NCI-H1417 (cell line): ENCODE data around the gene ACBD4.

ENCODE experiments used
- DNase-seq, 3 experiments: peaks; one replicate each; lab custom pipeline; 2025; lab: John Stamatoyannopoulos, UW

Gene ACBD4

DNA sequence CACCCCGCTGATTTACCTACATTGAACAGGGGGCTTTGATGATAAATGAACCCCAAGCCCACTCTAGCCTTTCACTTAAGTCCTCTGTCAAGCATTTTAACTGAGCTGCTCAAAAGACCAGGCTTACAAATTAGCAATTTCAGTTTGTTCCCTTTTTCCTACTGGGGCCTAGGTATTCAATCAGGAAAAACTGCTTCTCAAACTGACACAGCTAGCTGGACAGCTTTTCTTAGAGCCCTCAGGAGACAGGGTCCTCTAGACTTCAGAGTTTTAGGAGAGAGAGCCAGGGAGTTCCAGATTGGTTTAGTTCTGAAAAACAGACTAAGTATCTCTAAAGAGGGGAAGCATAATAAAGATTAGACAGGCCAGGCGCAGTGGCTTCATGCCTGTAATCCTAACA lies 20.0 kb downstream of the ACBD4 start:
- no peak for DNase-seq

DNA sequence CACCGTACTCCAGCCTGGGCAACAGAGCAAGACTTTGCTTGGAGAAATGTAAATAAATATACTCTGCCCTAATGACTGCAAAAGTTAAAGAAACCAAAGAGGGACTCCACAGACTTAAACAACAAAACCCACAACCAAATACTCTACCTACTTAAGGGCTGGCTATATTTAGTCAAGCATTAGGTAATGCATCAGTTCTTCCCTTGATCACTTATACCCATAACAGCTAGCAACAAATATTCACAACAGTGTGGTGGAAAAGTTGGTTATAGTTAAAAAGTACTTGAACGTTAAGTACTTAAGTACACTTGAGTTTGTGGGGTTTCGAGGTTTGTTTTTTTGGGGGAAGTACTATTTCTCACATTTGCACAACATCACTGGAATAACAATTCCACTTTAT lies 20.8 kb downstream of the ACBD4 start:
- DNase-seq: no peak

DNA sequence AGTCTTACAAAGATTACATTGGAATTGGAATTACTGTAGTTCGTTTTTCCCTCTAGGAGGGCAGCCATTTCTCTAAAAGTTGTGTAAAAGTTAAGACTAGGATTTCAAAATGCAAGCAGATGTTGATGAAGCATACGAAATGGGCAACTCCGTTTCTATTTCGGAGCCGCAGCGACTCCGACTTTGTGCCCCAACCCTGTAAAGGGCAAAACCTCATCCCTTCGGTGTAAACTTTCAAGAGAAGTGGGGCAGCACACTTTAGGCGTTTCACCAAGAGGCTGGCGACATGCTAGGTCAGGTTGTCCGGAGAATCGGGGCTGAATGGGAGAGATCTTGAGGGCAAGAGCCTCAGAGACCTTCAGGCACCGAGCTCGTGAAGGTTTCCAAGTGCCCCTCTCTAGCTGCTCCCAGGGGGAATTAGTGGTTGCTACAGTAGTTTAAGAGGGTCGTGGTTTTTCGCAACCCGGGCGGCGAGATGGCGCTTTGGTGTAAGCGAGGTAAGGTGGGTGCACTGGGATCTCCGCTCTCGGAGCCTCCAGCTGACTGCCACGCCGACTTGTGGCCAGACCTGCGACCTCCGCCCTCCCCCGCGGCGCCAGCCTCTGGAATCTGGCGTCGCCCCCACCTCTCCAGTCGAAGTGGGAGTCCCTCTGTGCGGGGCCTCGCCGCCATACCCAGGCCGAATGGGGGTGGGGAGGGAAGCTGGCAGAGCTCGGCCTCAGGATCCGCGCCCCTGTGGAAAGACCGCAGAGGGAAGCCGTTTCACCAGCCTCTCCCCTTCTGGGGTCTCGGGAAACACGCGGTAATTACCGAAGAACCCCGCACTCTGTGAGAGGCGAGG lies 25.2 kb downstream of the ACBD4 start:
- peak; percentile 33 to 90 (median 86) for DNase-seq

DNA sequence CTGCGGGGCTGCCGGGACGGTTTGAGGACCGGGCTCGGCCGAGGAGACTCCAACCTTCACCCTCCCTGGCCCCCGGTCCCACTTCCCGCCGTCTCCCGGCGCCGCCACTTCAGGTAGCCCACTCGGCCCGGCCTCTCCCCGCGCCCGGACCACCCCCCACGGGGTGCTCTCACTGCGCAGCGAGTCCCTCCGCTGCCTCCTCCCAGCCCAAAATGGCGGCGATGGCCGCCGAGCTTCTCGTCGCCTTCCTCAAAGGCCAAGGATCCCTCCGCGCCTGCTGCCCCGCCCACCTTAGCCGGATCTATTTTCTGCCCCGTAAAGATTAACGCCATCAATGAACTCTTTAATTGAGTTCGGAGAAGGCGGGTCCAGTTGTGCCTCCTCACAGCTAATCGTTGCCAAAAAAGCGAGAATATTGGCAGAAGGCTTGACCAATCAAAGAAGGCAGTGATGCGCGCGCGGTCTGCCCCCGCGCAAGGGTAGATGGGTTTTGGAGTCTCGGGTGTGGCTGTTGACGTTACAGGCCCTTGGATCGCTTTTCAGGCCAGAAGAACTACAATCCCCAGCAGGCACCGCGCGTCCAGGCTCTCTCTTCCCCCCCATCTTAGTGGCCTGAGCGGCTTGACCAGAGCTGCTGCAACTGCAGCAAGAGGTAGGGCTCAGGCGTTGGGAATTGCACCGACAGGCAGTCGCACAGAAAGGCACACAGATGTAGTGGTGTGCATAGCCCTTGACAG lies 26.0 kb downstream of the ACBD4 start, which contains the start of gene HEXIM2:
Gene HEXIM2 (plus strand): TSS at position 588 of the 737 bp plus-strand sequence. CDS start 919 bp downstream, outside the sequence.
- peak; percentile 99 to 100 (median 100) for DNase-seq

DNA sequence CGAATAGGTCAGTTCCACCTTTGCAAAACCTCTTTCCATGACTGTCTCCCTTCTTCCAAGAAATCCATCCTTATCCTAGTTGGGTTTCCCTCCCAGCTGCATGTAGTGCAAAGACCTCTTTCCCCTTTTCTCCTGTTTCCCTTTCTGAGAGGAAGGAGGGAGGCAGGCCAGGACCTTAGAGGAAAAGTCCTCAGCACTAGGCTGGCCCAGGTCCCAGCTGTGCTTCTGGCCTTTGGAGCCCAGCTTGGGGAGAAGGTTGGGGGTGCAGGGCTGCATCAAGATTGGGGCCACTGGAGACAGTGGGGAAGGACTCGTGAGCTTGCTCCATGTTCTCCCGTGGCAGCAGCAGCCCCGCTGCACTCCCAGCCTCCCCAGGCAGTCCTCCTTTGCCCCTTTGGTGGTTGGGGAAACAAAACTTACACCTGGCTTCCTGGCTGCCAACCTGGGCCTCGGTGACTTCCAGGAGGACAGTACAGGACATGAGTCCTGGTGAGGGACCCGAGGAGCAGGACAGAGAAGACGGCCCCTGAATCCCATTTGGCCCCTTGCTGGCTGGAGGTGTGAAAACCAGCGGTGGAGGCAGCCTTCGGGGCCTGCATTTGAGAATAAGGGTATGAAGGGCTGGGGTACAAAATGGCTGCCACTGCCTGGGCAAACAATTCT lies 26.7 kb downstream of the ACBD4 start:
- DNase-seq: no peak

DNA sequence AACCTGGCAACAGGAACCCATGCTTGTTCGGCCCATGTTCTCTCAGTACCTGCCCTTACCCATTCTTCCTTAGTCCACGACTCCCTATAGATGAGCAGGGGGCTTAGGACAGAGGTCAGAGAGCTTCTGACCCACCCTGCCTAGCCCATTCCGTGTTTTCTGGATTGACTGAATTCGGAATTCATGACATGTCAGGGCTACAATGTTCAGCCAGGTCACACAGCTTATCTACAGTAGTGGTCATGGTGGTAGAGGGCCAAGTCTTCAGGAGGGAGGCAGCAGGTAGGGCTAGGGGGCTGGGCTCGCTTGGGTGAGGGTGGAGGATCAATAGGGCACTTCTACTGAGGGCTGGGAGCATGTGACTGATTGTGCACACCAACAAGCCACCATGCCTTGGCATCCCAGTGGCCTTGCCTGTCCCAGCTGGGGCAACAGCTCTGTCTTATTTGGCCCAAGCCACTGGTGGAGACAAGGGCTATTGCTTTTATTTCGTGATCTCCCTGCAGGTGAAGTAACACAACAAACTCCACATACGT lies 29.3 kb downstream of the ACBD4 start:
- DNase-seq: no peak

DNA sequence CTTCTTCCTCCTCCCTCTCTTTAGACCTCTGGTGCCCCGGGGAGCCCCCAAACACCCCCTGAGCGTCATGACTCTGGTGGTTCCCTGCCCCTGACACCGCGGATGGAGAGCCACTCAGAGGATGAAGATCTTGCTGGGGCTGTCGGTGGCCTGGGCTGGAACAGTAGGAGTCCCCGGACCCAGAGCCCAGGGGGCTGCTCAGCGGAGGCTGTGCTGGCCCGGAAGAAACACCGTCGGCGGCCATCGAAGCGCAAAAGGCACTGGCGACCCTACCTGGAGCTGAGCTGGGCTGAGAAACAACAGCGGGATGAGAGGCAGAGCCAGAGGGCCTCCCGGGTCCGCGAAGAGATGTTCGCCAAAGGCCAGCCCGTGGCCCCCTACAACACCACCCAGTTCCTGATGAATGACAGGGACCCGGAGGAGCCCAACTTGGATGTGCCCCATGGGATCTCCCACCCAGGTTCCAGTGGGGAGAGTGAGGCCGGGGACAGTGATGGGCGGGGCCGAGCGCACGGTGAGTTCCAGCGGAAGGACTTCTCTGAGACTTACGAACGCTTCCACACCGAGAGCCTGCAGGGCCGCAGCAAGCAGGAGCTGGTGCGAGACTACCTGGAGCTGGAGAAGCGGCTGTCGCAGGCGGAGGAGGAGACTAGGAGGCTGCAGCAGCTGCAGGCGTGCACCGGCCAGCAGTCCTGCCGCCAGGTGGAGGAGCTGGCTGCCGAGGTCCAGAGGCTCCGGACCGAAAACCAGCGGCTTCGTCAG lies 33.7 kb downstream of the ACBD4 start:
- no peak for DNase-seq

DNA sequence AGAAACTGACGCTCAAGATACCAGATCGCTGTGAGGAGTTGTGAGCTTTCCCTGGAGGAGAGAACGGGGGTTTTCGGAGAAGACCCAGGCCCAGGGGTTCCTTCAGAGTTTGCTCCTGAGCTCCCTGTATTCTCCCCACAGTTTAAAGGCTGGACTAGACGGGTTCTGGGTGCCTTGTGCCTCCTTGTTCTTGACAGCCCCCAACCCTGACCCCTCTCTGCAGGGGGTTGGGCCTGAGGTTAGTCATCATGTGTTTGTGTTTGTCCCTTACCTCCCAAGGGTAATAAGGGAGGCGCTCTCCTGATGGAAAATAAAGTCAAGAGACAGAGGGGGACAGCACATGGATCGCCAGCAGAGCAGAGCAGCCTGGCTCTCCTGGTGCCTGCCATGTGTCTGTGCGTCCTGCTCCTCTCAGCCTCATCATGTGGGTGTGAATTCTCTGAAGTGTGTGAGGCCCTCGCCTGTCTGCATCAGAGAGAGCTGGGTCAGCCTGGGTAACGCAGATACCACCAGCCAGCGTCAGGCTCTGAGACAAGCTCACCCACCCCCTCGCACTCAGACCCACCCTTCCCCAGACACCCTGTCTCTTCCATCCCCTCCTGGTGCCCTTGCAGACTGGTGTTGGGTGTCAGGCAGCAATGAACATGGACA lies 34.9 kb downstream of the ACBD4 start:
- no peak for DNase-seq

DNA sequence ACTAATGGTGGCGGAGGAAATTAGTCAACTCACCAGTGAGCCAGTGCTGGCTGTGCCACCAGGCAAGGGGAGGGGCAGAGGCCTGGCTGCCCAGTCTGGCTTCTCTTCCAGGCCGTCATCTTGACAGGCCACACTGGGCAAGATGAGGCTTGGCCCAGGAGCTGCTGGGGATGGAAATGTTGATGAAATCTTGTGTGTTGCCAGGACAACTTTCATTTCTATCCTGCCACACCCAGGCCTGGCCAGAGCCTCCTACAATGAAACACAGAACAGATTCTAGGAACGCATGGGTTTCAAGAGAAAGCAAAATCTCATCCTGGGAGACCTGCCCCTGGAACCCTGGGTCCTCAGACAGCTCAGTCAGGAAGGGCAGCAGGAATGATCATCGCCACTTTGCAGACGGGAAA lies 35.4 kb downstream of the ACBD4 start:
- no peak for DNase-seq

DNA sequence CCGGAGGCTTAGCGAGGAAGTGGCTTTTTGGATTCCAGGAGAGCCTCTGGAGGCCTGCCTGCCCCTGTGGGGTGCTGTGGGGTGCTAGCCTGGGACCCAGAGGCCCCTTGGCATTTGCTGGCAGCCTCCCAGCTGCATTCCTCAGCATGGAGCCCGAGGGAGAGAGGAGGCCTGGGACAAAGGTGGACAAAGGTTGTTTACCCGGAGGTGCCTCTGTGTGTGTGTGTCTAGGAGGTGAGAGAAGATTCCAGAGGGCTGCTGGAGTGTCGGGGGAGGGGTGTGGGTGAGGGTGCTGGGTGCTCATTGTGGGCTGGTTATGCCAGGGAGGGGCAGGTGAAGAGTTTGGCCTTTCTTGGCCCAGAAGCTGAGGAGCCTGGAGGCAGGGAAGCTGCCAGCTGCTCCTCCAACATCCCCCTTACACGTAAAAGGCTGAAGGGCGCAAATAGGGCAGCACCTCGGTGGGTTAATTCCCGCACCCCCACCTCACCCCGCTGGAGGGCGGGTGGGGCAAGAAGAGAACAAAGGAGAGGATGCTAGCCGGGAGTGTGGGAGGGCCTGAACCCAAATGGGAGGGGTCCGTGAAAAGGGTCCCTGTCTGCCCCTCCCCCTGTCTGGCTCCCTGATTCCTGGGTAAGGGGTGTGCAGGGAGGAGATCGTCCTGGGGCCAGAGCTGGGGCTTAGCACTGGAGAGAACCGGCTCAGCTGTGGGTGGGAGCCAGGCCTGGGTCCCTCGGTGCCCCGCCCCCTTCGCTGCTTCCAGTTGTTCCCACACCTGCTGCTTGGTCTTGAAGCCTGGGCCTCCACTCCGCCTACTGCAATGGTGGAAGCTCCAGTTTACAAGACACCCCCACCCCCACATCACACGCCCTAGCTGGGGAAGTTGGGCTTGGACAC lies 36.1 kb downstream of the ACBD4 start:
- DNase-seq: no peak

DNA sequence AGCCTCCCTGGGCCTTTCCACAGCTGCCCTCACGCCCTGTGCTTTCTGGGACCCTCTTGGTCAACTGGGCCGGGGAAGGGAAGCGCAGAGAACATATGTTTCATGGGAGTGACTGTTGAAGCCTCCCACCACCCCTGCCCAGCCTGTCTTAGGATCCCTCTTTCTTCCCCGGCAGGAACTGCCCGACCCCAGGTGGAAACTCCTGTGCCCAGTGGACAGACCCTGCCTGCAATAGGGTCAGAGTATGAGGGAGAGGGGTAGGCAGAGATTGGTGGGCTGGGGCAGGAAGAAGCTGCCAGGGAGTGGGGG lies 36.7 kb downstream of the ACBD4 start:
- DNase-seq: no peak

DNA sequence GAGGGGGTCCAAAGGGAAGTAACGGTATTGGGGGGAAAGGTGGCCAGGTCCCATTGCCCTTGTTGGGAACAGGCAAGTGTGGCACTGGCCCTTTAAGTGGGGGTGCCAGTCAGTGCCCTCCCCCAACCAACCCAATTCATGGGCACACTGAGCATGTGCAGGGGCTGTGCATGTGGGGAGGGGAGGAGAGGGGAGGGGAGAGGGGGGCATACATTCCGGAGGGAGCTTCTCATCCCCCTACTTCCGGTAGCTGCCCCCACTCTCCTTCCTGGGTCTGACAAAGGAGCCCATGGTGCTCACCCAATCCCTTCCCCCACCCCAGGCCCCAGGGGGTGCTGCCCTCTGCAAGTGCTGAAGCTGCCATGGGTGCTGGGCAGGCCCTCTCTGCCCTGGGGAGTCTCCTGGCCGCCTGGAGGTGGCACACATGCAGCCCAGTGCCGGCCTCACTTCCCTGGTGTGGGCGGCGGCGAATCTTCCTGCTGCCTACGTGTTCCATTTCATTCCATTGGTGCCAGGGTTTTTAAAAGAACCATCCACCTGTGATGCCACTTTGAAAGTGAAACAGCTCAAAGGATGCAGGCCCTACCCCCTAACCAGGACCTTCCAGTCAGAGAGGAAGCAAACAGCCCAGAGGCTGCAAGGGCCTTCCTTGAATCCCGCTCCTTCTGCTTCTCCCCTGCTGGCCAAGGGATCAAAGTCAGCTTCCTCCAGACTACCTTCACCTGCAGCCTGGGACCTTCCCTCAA lies 37.2 kb downstream of the ACBD4 start:
- peak in 2 of 3 experiments; percentile 45 to 65 for DNase-seq

DNA sequence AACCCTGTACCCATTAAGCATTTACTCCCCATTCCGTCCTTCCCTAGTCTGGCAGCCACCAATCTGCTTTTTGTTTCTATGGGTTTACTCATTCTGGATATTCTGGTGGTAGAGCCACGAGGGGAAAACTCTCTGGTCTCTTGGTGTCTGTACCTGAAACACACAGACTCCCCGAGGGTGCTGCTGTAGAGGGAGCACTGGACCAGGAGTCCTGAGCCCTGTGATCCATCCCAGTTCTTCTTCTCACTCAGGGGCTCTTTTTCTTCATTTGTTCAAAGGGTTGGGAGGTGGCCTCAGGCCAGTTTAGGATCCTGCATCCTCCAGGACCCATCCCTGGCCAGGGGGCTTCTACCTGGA lies 40.2 kb downstream of the ACBD4 start:
- no peak for DNase-seq

DNA sequence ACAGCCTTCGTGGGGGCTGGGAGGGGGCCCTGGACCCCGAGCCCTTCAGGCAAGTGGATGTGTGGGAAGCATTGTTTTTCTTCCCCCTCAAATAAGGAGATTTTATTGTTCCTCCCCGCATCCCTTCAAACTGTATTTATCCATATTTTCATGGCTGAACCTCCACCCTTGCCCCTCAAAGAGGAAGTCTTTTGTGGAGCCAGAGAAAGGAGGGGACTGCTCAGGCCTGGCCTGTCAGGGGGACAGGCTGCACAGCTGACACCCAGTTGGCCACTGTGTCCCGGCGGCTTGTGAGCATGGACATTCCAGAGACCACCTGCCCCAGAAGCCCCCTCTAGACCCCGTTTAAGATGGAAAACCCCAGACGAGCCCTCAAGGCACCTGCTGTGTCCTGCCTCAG lies 42.1 kb downstream of the ACBD4 start:
- DNase-seq: no peak

DNA sequence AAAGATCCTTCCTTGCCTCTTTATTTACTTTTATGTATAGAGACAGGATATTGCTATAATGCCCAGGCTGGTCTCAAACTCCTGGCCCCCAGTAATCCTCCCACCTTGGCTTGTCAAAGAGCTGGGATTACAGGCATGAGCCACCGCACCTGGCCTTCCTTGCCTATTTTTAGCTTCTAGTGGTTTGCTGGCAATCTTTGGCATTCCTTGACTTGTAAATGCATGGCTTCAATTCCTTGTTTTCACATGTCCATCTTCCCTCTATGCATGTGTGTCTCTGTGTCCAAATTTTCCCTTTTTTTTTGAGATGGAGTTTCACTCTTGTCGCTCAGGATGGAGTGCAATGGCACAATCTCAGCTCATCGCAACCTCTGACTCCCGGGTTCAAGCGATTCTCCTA lies 48.7 kb downstream of the ACBD4 start:
- DNase-seq: no peak

DNA sequence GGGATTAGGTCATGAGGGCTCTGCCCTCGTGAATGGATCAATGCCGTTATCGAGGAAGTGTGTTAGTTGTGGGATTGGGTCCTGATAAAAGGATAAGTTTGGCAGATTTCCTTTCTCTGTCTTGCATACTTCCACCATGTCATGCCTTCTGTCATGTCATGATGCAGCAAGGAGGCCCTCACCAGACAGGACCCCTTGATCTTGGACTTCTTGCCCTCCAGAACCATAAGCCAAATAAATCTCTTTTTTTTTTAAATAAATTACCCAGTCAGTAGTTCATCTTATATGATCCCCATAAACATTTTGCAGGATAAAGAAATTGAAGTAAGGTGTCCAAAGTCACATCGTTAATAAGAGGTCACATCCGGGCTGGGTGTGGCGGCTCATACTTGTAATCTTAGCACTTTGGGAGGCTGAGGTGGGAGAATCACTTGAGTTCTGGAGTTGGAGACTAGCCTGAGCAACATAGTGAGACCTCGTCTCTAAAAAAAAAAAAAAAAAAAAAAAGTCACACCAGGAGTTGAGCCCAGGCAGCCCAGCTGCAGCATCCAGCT lies 51.4 kb downstream of the ACBD4 start:
- no peak for DNase-seq

DNA sequence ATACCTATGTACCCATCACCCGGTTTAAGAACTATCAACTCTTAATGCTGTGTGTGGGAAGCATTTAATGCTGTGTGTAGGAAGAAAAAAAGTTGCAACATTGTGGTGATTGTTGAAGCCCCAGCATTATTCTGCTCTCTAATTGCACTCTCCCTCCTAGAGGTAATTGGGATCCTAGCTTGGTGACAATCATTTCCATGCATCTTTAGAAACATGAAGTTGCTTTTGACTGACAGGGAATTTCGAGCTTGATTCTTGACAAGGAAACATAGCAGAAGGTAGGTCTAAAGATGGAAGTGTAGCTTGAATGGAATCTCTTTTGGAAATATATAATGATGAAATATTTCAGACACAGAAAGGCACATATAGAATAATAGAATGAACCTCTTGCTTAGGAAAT lies 53.5 kb downstream of the ACBD4 start:
- DNase-seq: no peak

DNA sequence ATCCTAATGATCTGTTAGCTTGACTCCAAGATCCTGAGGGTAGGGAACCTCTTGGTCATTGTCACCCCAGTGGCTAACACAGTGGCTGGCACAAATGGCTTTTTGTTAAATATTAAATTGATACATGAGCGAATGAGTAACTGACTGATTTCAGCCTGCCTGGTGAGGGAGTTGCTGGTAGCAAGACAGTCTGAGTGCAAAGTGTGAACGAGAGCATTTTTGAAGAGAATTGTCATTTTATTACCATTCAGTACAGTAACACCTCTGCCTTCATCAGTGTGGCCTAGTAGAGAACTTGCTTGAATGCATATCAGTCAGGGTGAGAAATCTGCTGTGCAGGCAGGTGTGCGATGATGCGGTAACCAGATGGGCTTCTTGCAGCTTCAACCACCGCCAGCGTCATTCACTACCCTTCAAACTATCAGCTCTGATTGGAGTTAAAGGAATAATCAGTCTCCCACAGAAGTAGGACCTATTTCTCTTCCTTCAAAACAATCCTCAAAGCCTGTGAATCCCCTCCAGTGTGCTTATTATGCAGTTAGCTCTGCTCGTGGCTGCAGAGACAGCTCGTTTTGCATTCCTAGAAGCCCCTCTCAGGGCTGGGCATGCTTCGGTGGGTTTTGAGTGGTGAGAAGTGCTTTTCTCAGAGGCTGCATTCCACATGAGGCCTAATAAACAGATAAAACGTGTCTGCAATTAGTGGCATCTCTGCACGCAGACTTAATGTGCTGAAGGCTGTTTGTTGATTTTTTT lies 55.2 kb downstream of the ACBD4 start:
- peak in 1 of 3 experiments; percentile 29 for DNase-seq
